IPS-NIHi11 (cell line): ENCODE measurements around the gene PAPSS2.

ENCODE experiments used
- DNase-seq: peaks from one replicate; pipeline ENCODE4 v3.0.0; 2012; ENCODE audit warnings: mixed read lengths, low spot score

PAPSS2 gene

GRCh38 chr10:87790185-87790584 lies 130.5 kb downstream of the PAPSS2 start:
- DNase-seq: no peak

- no peak for DNase-seq
These were observed 134.6 kb downstream of the PAPSS2 start for GRCh38 chr10:87794285-87794684.
